HEK293T (cell line): ENCODE data around the gene PCGF3.
"Not testable (repeated sequence)": the region's sequence is repeated elsewhere in the genome, so short reads cannot be mapped to it uniquely, and the experiment has no call there.

Experiments
- CTCF ChIA-PET: fragments of 350-600 bp; formaldehyde crosslinking; extraction: SDS; loops from one replicate; lab custom pipeline; 2021; ENCODE audit warnings: antibody characterized with exemption, inconsistent platforms; lab: Yijun Ruan, JAX
- POLR2A ChIA-PET: fragments of 350-600 bp; formaldehyde crosslinking; extraction: SDS; loops from one replicate; lab custom pipeline; 2020; ENCODE audit warnings: antibody characterized with exemption, inconsistent platforms; lab: Yijun Ruan, JAX
- DNase-seq: peaks from one replicate; pipeline ENCODE4 v3.0.0; 2012; ENCODE audit warnings: mixed read lengths; ENCODE audit errors: extremely low spot score
- ARNT ChIP-seq: fragments of 450-650 bp; IDR thresholded peaks from 2 replicates; pipeline ENCODE4 v1.6.1; 2017; ENCODE audit warnings: mild to moderate bottlenecking
- BHLHE40 ChIP-seq: fragments of 450-650 bp; IDR thresholded peaks from 2 replicates; pipeline ENCODE4 v1.6.1; 2016; ENCODE audit warnings: mild to moderate bottlenecking, moderate library complexity, borderline replicate concordance
- CTBP1 ChIP-seq: fragments of 450-650 bp; IDR thresholded peaks from 2 replicates; pipeline ENCODE4 v1.6.1; 2016; ENCODE audit warnings: borderline replicate concordance
- ELF4 ChIP-seq: fragments of 450-650 bp; IDR thresholded peaks from 2 replicates; pipeline ENCODE4 v1.6.1; 2017; ENCODE audit warnings: antibody characterized with exemption
- FOXA1 ChIP-seq: fragments of 450-650 bp; IDR thresholded peaks from 2 replicates; pipeline ENCODE4 v1.6.1; 2016; ENCODE audit warnings: mild to moderate bottlenecking
- FOXK2 ChIP-seq: fragments of 450-650 bp; IDR thresholded peaks from 2 replicates; pipeline ENCODE4 v1.6.1; 2016; ENCODE audit warnings: mild to moderate bottlenecking
- FOXM1 ChIP-seq: fragments of 450-650 bp; IDR thresholded peaks from 2 replicates; pipeline ENCODE4 v1.6.1; 2017; ENCODE audit warnings: mild to moderate bottlenecking, borderline replicate concordance
- HDGF ChIP-seq: fragments of 450-650 bp; IDR thresholded peaks from 2 replicates; pipeline ENCODE4 v1.6.1; 2017; ENCODE audit warnings: antibody characterized with exemption, borderline replicate concordance
- L3MBTL2 ChIP-seq: fragments of 450-650 bp; conservative IDR thresholded peaks from 2 replicates; pipeline ENCODE4 v1.6.1; 2016; ENCODE audit warnings: mild to moderate bottlenecking
- LEF1 ChIP-seq: fragments of 450-650 bp; IDR thresholded peaks from 2 replicates; pipeline ENCODE4 v1.6.1; 2017; ENCODE audit warnings: mild to moderate bottlenecking, borderline replicate concordance
- NFRKB ChIP-seq: fragments of 450-650 bp; IDR thresholded peaks from 2 replicates; pipeline ENCODE4 v1.6.1; 2016; ENCODE audit warnings: mild to moderate bottlenecking, moderate library complexity
- SP1 ChIP-seq: fragments of 450-650 bp; IDR thresholded peaks from 2 replicates; pipeline ENCODE4 v1.6.1; 2017
- SUZ12 ChIP-seq: fragments of 450-650 bp; IDR thresholded peaks from 2 replicates; pipeline ENCODE4 v1.6.1; 2016; ENCODE audit warnings: mild to moderate bottlenecking
- TARDBP ChIP-seq: fragments of 450-650 bp; IDR thresholded peaks from 2 replicates; pipeline ENCODE4 v1.6.1; 2016
- ZNF384 ChIP-seq: fragments of 450-650 bp; IDR thresholded peaks from 2 replicates; pipeline ENCODE4 v1.6.1; 2016
- TF ChIP-seq, protein P1 (sequence below): fragments of 450-650 bp; IDR thresholded peaks from 2 replicates; pipeline ENCODE4 v1.6.1; 2016

Gene PCGF3

DNA sequence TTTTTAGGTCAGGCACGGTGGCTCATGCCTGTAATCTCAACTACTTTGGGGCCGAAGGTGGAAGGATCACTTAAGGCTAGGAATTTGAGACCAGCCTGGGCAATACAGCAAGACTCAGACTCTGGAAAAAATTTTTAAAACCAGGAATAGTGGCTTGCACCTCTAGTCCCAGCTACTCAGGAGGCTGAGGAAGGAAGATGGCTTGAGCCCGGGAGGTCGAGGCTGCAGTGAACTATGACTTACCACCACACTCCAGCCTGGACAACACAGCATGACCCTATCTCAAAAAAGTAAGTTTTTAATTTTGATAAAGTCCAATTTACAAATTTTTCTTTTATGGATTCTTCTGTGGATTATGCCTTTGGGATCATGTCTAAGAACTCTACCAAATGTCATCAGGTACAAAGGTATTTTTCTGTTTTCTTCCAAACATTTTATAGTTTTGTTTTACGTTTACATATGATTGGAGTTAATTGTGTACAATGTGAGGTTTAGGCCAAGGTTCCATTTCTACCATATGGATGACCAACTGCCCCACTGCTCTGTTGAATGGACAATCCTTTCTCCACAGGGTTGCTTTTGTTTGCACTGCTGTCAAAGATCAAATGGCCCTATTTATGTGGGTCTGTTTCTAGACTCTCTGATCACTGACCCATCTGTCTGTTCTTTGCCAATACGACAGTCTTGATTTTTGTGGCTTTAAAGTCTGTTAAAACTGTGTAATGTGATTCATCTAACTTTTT is 72.1 kb downstream of the PCGF3 start:
- POLR2A ChIA-PET: no interaction called here
- CTCF ChIA-PET: no interaction called here
- TF ChIP-seq NFRKB (no peak), SUZ12 (no peak), HDGF (no peak), ELF4 (no peak), FOXK2 (no peak), BHLHE40 (no peak), ARNT (no peak), SP1 (no peak), CTBP1 (no peak), FOXA1 (no peak), ZNF384 (no peak), L3MBTL2 (no peak), TARDBP (no peak)
- TF ChIP-seq, protein P1, sequence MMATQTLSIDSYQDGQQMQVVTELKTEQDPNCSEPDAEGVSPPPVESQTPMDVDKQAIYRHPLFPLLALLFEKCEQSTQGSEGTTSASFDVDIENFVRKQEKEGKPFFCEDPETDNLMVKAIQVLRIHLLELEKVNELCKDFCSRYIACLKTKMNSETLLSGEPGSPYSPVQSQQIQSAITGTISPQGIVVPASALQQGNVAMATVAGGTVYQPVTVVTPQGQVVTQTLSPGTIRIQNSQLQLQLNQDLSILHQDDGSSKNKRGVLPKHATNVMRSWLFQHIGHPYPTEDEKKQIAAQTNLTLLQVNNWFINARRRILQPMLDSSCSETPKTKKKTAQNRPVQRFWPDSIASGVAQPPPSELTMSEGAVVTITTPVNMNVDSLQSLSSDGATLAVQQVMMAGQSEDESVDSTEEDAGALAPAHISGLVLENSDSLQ: no peak
- no peak for DNase-seq

DNA sequence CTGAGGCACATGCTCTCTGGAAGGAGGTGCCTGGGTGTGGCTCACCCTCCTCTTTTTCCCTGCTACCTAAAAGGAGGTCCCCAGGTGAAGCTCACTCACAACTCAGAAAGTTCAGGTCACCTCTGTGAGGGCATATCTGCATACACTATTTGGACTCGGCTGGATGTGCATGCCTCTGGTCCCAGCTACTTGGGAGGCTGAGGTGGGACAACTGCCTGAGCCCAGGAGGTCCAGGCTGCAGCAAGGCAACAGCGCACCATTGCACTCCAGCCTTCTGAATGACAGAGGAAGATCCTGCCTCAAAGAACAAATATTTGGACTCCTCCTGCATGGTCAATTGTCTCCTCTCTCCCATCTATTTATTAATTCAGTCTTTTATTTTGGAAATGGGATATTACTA is 73.9 kb downstream of the PCGF3 start:
- TF ChIP-seq, protein P1: no peak
- TF ChIP-seq HDGF: no peak
- TF ChIP-seq NFRKB: no peak
- no peak for TF ChIP-seq FOXM1
- TF ChIP-seq LEF1: no peak
- no peak for TF ChIP-seq FOXA1
- no peak for TF ChIP-seq BHLHE40
- no peak for TF ChIP-seq TARDBP
- TF ChIP-seq SUZ12: no peak
- TF ChIP-seq ELF4: no peak
- TF ChIP-seq ARNT: no peak
- TF ChIP-seq L3MBTL2: no peak
- no peak for TF ChIP-seq ZNF384
- TF ChIP-seq CTBP1: no peak
- no peak for TF ChIP-seq FOXK2
- ChIA-PET CTCF (no interaction called here), POLR2A (no interaction called here)
- DNase-seq: no peak

DNA sequence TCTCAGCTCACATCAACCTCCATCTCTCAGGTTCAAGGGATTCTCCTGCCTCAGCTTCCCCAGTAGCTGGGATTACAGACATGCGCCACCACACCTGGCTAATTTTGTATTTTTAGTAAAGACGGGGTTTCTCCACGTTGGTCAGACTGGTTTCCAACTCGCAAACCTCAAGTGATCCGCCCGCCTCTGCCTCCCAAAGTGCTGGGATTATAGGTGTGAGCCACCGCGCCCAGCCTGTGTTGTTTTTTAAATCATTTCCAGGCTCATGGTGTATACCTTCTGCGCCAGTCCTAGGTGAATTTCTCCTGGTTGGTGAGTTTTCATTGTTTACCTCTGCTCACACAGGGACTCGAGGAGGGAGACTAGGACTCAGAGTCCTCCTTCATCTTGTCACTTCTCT is 74.6 kb downstream of the PCGF3 start:
- POLR2A ChIA-PET: interaction anchor here (1.3 kb wide), 1 partner anchor 14 kb away, joined by 3 read pairs; no protein-coding TSS in a partner anchor
- DNase-seq, CTCF ChIA-PET: not testable (repeated sequence)

DNA sequence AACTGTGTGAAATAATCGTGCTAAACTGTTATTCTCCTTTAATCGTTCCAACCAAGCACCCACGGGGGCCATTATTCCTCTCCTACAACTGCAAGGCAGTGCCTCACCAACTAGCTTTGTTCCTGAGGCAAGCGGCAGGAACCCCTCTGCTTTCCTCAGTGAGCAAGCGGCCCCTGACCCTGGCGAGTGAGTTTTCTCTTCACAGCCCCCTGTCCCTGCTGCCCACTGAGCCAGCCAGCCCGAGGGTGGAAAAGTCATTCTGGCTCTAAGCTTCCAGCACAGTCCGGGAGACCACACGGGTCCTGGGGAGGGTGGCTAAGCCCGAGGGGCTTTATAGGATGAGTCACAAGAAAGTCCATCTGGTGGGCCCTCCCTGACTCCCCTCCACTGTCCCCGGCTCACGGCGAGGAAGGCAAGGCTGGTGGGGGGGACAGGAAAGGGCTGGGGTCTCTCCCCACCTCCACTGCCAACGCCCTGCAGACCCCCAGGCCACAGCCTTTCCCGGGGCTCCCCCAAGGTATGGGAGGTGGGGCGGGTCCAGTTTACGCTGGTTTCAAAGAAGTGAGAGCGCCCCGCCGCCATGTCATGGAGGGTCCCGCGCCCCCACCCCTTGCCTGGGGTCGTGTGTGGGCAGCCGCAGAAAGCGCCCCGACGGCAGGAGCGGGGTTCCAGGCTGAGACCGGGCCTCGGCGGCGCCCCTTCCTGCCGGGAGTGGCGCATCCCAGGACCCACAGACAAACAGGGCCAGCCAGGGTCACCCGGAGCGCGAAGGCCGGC is 75.3 kb downstream of the PCGF3 start:
- CTCF ChIA-PET: no interaction called here
- TF ChIP-seq FOXA1 (no peak), BHLHE40 (no peak), ARNT (no peak), ZNF384 (no peak), FOXK2 (no peak), SUZ12 (no peak), CTBP1 (no peak)
- no peak for DNase-seq
- POLR2A ChIA-PET: interaction anchor here (1.0 to 1.9 kb wide), 6 partner anchors 9 to 151 kb away, joined by 3 to 5 read pairs (median 3); partner anchors contain the start of genes GAK and TMEM175

DNA sequence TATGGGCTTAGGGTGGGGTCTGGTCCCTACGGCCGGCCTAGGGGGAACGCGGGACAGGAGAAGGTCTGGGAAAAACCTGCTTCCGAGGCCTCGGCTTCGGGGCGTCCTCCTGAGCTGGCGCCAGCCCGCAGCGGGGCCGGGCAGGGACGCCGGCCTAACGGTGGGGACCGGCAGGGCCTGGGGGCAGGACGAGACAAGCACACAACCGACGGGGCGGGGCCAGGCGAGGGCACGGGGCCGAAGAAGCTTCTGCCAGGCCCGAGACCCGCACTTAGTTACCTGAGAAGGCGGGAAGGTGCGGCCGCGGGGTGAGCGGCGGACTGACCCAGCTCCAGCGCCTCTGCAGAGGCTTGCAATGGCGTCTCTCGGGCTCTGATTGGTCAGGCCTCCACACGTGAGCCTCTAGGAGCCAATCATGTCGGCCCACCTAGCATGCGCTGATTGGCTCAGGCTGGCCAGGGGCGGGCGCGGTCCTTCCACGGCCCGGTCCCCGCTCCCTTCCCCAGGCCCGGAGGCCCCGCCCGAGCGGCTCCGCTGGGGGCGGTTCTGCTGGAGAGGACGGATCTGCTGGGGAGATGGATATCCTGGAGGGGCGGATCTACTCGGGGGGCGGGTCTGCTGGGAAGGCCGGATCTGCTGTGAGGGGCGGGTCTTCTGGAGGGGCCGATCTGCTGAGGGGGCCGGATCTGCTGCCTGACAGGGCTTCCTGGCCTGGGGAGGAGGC is 76.0 kb downstream of the PCGF3 start:
- CTCF ChIA-PET: no interaction called here

More for the DNA sequence above, 76.0 kb downstream of the PCGF3 start:
- TF ChIP-seq SUZ12 (no peak), LEF1 (no peak; the same call in 1 of the 2 replicates), FOXK2 (no peak), L3MBTL2 (peak; percentile 70), FOXA1 (no peak), SP1 (no peak), TARDBP (no peak), HDGF (no peak)
- TF ChIP-seq, protein P1: no peak
- DNase-seq: peak; percentile 99
- POLR2A ChIA-PET: interaction anchor here (0.6 to 2.3 kb wide), 12 partner anchors 8 to 197 kb away, joined by 3 to 11 read pairs (median 3); partner anchors contain the start of genes GAK and TMEM175
